Measurements from ENCODE around the gene TRPM5. TPM values are rescaled to one million over a fixed set of nuclear protein-coding genes. Genes with fewer than 3 reads are reported as not detected.

TRPM5 gene
- total and polyA plus RNA-seq, 9 of the 15 experiments (the other 6 are each of a cell fraction or from before 2014, with no cell fraction given) = not detected

- TF ChIP-seq UBTF (IDR thresholded peaks at IDR 0.05; ENCODE audit: borderline replicate concordance in 1 of 2, low read depth in 2 of 2, low read length in 2 of 2) = no peak
- TF ChIP-seq ZBTB26 (CRISPR knock-in tag; IDR thresholded peaks at IDR 0.05) = peak; percentile 71; the same call in 1 of the 2 replicates
- TF ChIP-seq ZFPM2 (CRISPR knock-in tag; IDR thresholded peaks at IDR 0.05) = no peak
- no peak for TF ChIP-seq MXI1 (IDR thresholded peaks at IDR 0.05; ENCODE audit: low read depth, low read length)
- TF ChIP-seq ZNF253 (CRISPR knock-in tag; conservative IDR thresholded peaks at IDR 0.05) = no peak
- no peak for TF ChIP-seq ZBTB17 (CRISPR knock-in tag; IDR thresholded peaks at IDR 0.05)
- no peak for TF ChIP-seq SMARCE1 (IDR thresholded peaks at IDR 0.05)
- peak; percentile 98 for TF ChIP-seq DEAF1 (CRISPR knock-in tag; IDR thresholded peaks at IDR 0.05)
- TF ChIP-seq STAG1 (CRISPR knock-in tag; IDR thresholded peaks at IDR 0.05; ENCODE audit: borderline replicate concordance) = peak; percentile 90
- TF ChIP-seq HNRNPUL1 (IDR thresholded peaks at IDR 0.05; ENCODE audit: low read length) = no peak
- no peak for TF ChIP-seq ETV6 (IDR thresholded peaks at IDR 0.05; ENCODE audit: borderline replicate concordance in 1 of 2, low read depth in 2 of 2, low read length in 1 of 2)
- TF ChIP-seq ETV6 (CRISPR knock-in tag; IDR thresholded peaks at IDR 0.05; ENCODE audit: borderline replicate concordance) = no peak
- no peak for TF ChIP-seq ETS1 (conservative IDR thresholded peaks at IDR 0.05; ENCODE audit: control insufficient read depth, low read depth, low read length)
- TF ChIP-seq ZNF778 (CRISPR knock-in tag; IDR thresholded peaks at IDR 0.05) = no peak
- TF ChIP-seq MLLT1 (IDR thresholded peaks at IDR 0.05) = peak in 1 of 2 experiments; percentile 89; a peak in 3 of 4 replicates
- peak; percentile 90 to 94 (median 91) for TF ChIP-seq CTCF (IDR thresholded peaks at IDR 0.05 in 2 of 3, conservative IDR thresholded peaks at IDR 0.05 in 1 of 3; ENCODE audit: insufficient read depth in 2 of 3, low read depth in 1 of 3, low read length in 3 of 3)
- peak; percentile 38; the same call in 1 of the 2 replicates for TF ChIP-seq PHB2 (IDR thresholded peaks at IDR 0.05; ENCODE audit: low read depth)
- TF ChIP-seq SMC3 (conservative IDR thresholded peaks at IDR 0.05; ENCODE audit: insufficient read depth, low read depth, low read length) = peak; percentile 99
- TF ChIP-seq NUFIP1 (IDR thresholded peaks at IDR 0.05; ENCODE audit: partially characterized antibody) = no peak
Observed at GRCh38 chr11:2428322-2428795, 16.0 kb downstream of the TRPM5 start (continued).

Measured in K562 (cell line).